Suprapubic skin (tissue), 4 donors: ENCODE measurements around the gene FCN2.

ENCODE experiments used
- EP300 ChIP-seq: sonication (generic); formaldehyde crosslinking; IDR thresholded peaks from one replicate; pipeline ENCODE4 v1.6.1; 2017; ENCODE audit warnings: antibody characterized with exemption
- POLR2A ChIP-seq, 2 donors: fragments of 450-650 bp; IDR thresholded peaks; one replicate each; pipeline ENCODE4 v1.6.1; 2017; ENCODE audit warnings: antibody characterized with exemption in 2 of 2, mild to moderate bottlenecking in 2 of 2, moderate library complexity in 2 of 2
- POLR2AphosphoS5 ChIP-seq, 3 donors: sonication (generic); formaldehyde crosslinking; IDR thresholded peaks; one replicate each; pipeline ENCODE4 v1.6.1; 2017; ENCODE audit warnings: antibody characterized with exemption in 3 of 3
- TF ChIP-seq, protein P1 (sequence below), 2 donors: fragments of 200-600 bp in 1 of 2; fragments of 450-650 bp in 1 of 2; sonication (generic) in 1 of 2; IDR thresholded peaks; one replicate each; pipeline ENCODE4 v1.5.1; 2016 to 2019; ENCODE audit warnings: antibody characterized with exemption in 2 of 2, mild to moderate bottlenecking in 1 of 2, moderate library complexity in 1 of 2

DNA sequence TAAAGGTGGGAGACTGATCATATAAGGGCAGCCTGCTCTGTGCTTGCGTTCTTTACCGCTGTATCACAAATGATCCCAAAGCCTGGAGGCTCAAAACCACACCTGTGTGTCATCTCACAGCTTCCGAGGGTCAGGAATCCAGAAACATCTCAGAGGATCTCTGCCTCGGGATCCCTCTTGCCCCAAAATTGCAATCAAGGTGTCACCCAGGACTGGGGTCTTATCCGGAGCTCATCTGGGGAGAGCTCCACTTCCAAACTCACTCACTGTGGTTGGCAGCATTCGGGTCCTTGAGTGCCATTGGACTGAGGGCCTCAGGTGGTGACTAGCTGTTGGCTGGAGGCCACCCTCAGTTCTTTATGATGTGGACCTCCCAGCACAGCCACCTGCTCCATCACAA is 26.7 kb upstream of the FCN2 start:
- TF ChIP-seq, protein P1, sequence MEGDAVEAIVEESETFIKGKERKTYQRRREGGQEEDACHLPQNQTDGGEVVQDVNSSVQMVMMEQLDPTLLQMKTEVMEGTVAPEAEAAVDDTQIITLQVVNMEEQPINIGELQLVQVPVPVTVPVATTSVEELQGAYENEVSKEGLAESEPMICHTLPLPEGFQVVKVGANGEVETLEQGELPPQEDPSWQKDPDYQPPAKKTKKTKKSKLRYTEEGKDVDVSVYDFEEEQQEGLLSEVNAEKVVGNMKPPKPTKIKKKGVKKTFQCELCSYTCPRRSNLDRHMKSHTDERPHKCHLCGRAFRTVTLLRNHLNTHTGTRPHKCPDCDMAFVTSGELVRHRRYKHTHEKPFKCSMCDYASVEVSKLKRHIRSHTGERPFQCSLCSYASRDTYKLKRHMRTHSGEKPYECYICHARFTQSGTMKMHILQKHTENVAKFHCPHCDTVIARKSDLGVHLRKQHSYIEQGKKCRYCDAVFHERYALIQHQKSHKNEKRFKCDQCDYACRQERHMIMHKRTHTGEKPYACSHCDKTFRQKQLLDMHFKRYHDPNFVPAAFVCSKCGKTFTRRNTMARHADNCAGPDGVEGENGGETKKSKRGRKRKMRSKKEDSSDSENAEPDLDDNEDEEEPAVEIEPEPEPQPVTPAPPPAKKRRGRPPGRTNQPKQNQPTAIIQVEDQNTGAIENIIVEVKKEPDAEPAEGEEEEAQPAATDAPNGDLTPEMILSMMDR (IDR thresholded peaks at IDR 0.05) = no peak
- no peak for TF ChIP-seq POLR2AphosphoS5 (IDR thresholded peaks at IDR 0.05)
- TF ChIP-seq POLR2A (IDR thresholded peaks at IDR 0.05) = no peak
- no peak for TF ChIP-seq EP300
